Hepatocyte (in vitro differentiated cells): ENCODE measurements around the gene TTN. TPM values are rescaled to one million over a fixed set of nuclear protein-coding genes. Genes with fewer than 3 reads are reported as not detected.

ENCODE experiments used
- DNase-seq: peaks from one replicate; pipeline ENCODE4 v3.0.0-alpha.2; 2016; ENCODE audit warnings: low spot score
- H2AFZ ChIP-seq: fragments of 200-600 bp; sonication (generic); 2 replicates; pipeline ENCODE4 v1.6.0; 2016; ENCODE audit warnings: antibody characterized with exemption, mild to moderate bottlenecking
- H3K27ac ChIP-seq: fragments of 200-600 bp; sonication (generic); 2 replicates; pipeline ENCODE4 v1.5.1; 2016; ENCODE audit warnings: mild to moderate bottlenecking
- H3K27me3 ChIP-seq: fragments of 200-600 bp; sonication (generic); 2 replicates; pipeline ENCODE4 v1.6.1; 2016
- H3K36me3 ChIP-seq: fragments of 200-600 bp; sonication (generic); replicated peaks from 2 replicates; pipeline ENCODE4 v1.5.1; 2016; ENCODE audit warnings: low read depth; ENCODE audit not compliant: insufficient read depth
- H3K4me1 ChIP-seq: fragments of 200-600 bp; sonication (generic); 2 replicates; pipeline ENCODE4 v1.5.1; 2016; ENCODE audit warnings: mild to moderate bottlenecking, moderate library complexity; ENCODE audit not compliant: insufficient read depth
- H3K4me2 ChIP-seq: fragments of 200-600 bp; sonication (generic); 2 replicates; pipeline ENCODE4 v1.6.0; 2016
- H3K4me3 ChIP-seq: fragments of 200-600 bp; sonication (generic); 2 replicates; pipeline ENCODE4 v1.5.1; 2016; ENCODE audit warnings: mild to moderate bottlenecking
- H3K79me2 ChIP-seq: fragments of 200-600 bp; sonication (generic); 2 replicates; pipeline ENCODE4 v1.6.0; 2017; ENCODE audit warnings: mild to moderate bottlenecking
- H3K9me2 ChIP-seq: fragments of 200-600 bp; sonication (generic); replicated peaks from 2 replicates; pipeline ENCODE4 v1.6.0; 2017; ENCODE audit warnings: mild to moderate bottlenecking; ENCODE audit not compliant: insufficient read depth
- H3K9me3 ChIP-seq: fragments of 200-600 bp; sonication (generic); 2 replicates; pipeline ENCODE4 v1.5.1; 2016; ENCODE audit warnings: low read depth, mild to moderate bottlenecking
- H4K20me1 ChIP-seq: fragments of 200-600 bp; sonication (generic); 2 replicates; pipeline ENCODE4 v1.6.0; 2016; ENCODE audit warnings: mild to moderate bottlenecking; ENCODE audit not compliant: insufficient read depth, poor library complexity, severe bottlenecking
- CTCF ChIP-seq: fragments of 200-600 bp; sonication (generic); IDR thresholded peaks from 2 replicates; pipeline ENCODE4 v1.5.1; 2016; ENCODE audit warnings: antibody characterized with exemption, mild to moderate bottlenecking; ENCODE audit not compliant: poor library complexity
- EZH2 ChIP-seq: fragments of 200-600 bp; sonication (generic); IDR thresholded peaks from 2 replicates; pipeline ENCODE4 v1.6.1; 2016; ENCODE audit warnings: antibody characterized with exemption, mild to moderate bottlenecking, borderline replicate concordance
- EZH2phosphoT487 ChIP-seq: fragments of 200-600 bp; sonication (generic); IDR thresholded peaks from one replicate; pipeline ENCODE4 v1.6.1; 2018; ENCODE audit warnings: antibody characterized with exemption, mild to moderate bottlenecking, low read depth, moderate library complexity; ENCODE audit not compliant: unreplicated experiment, severe bottlenecking
- WGBS: methylation state at CpG from one replicate; pipeline ENCODE4 v1.1.6; 2016; ENCODE audit warnings: low lambda C conversion rate; ENCODE audit errors: missing lambda C conversion rate; 5-methylcytosine and 5-hydroxymethylcytosine counted together
- polyA plus RNA-seq: library from polyadenylated mRNA; unstranded; fragments of >200 nt; fragmentation: Nextera tagmentation; extraction: Ambion mirVana; gene quantifications from 2 replicates; pipeline ENCODE4 v1.2.1, GENCODE V29; 2016
- total RNA-seq: library from RNA; depleted of rRNA; stranded (reverse); fragments of >200 nt; gene quantifications from 2 replicates; pipeline ENCODE4 v1.2.3, GENCODE V29; 2014

The TTN gene
- total and polyA plus RNA-seq, 2 experiments from 2014 or later, result 5.4 to 6.4 TPM

- H3K27me3 ChIP-seq, result no peaks in the 10 kb centered on the region
- H2AFZ ChIP-seq, result no peak overlapping the region
- WGBS, result 97% methylated on average over 2 of the region's 2 CpGs
- no peak for TF ChIP-seq EZH2phosphoT487
- no peak for TF ChIP-seq EZH2
- no peak for TF ChIP-seq CTCF
- no peaks in the 10 kb centered on the region for H3K9me2 ChIP-seq
- H3K79me2 ChIP-seq, result no peaks in the 10 kb centered on the region
- no peaks in the 10 kb centered on the region for H4K20me1 ChIP-seq
- H3K36me3 ChIP-seq, result no peaks in the 10 kb centered on the region
- DNase-seq, result no peak
- no peaks in the 10 kb centered on the region for H3K4me1 ChIP-seq
- H3K27ac ChIP-seq, result no peak overlapping the region
- H3K4me2 ChIP-seq, result no peak overlapping the region
- no peak overlapping the region for H3K4me3 ChIP-seq
- H3K9me3 ChIP-seq, result no peaks in the 10 kb centered on the region
These were observed 256.9 kb downstream of the TTN start for GRCh38 chr2:178550352-178550751.

DNA sequence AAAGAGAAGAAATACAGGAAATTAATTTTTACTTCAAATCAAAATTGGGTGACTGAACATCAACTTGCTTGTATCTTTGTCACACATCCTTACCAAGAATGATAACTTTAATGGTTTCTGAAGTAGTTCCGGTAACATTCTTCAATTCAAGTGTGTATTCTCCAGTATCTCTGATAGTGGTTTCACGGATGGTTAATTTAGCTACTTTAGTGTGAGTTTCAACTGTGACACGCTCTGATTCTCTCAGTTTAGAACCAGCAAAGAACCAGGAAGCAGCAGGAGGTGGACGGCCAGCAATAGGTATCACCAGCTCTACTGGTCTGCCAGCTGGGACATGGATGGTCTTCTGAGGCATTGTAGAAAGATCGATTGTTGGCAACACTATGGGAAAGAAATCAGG is 264.7 kb downstream of the TTN start:
- Histone ChIP-seq H3K27me3 (no peaks in the 10 kb centered on the region), H3K9me3 (no peaks in the 10 kb centered on the region), H3K4me1 (no peaks in the 10 kb centered on the region), H3K27ac (no peak overlapping the region), H4K20me1 (no peaks in the 10 kb centered on the region), H3K36me3 (no peaks in the 10 kb centered on the region), H2AFZ (no peak overlapping the region), H3K4me3 (no peak overlapping the region), H3K9me2 (no peaks in the 10 kb centered on the region), H3K4me2 (no peak overlapping the region), H3K79me2 (no peaks in the 10 kb centered on the region)
- WGBS, result 95% methylated on average over 5 of the region's 5 CpGs
- TF ChIP-seq CTCF, result no peak
- no peak for TF ChIP-seq EZH2phosphoT487
- TF ChIP-seq EZH2, result no peak
- DNase-seq, result no peak

DNA sequence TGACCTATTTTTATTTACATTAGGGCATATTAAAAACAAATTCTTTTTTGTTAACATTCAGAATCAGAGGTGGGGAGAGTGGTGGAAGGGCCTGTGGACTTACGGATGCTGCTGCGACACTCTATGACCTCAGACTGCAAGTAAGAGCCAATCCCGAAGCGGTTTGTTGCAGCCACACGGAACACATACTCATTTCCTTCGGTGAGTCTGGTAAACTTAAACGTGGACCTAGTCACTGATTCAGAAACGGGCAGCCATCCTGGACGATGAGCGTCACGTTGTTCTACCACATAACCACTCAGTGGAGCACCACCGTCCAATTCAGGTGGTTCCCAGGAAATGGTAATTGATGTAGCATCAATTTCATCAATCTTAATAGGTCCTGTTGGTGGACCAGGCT is 265.1 kb downstream of the TTN start:
- H3K27ac ChIP-seq, result no peak overlapping the region
- 98% methylated on average over 12 of the region's 12 CpGs for WGBS
- no peak overlapping the region for H3K4me2 ChIP-seq
- no peaks in the 10 kb centered on the region for H3K9me2 ChIP-seq
- no peaks in the 10 kb centered on the region for H3K79me2 ChIP-seq
- H3K36me3 ChIP-seq, result no peaks in the 10 kb centered on the region
- H3K27me3 ChIP-seq, result no peaks in the 10 kb centered on the region
- no peaks in the 10 kb centered on the region for H3K4me1 ChIP-seq
- no peaks in the 10 kb centered on the region for H3K9me3 ChIP-seq
- no peaks in the 10 kb centered on the region for H4K20me1 ChIP-seq
- no peak overlapping the region for H3K4me3 ChIP-seq
- DNase-seq, result no peak
- H2AFZ ChIP-seq, result no peak overlapping the region
- TF ChIP-seq CTCF, result no peak
- TF ChIP-seq EZH2phosphoT487, result no peak
- no peak for TF ChIP-seq EZH2

- WGBS, result over 99% methylated on average over 4 of the region's 4 CpGs
- H3K27me3 ChIP-seq, result no peaks in the 10 kb centered on the region
- no peaks in the 10 kb centered on the region for H3K9me2 ChIP-seq
These were observed 271.2 kb downstream of the TTN start for GRCh38 chr2:178536037-178536436.

More at GRCh38 chr2:178536037-178536436, 271.2 kb downstream of the TTN start:
- no peak for TF ChIP-seq CTCF
- TF ChIP-seq EZH2, result no peak
- TF ChIP-seq EZH2phosphoT487, result no peak
- Histone ChIP-seq H3K4me1 (no peaks in the 10 kb centered on the region), H3K27ac (no peak overlapping the region), H3K4me3 (no peak overlapping the region), H3K9me3 (no peaks in the 10 kb centered on the region), H2AFZ (no peak overlapping the region), H4K20me1 (no peaks in the 10 kb centered on the region), H3K36me3 (no peaks in the 10 kb centered on the region), H3K79me2 (peaks cover 14% of the 10 kb centered on the region), H3K4me2 (no peak overlapping the region)
- no peak for DNase-seq
